H9 (cell line): ENCODE data around the gene UNC5B. TPM values are rescaled to one million over a fixed set of nuclear protein-coding genes. Genes with fewer than 3 reads are reported as not detected.

Source experiments
- DNase-seq: peaks from one replicate; pipeline ENCODE4 v3.0.0-alpha.2; 2017
- H2AFZ ChIP-seq: one replicate; pipeline ENCODE4 v1.6.1; 2013; ENCODE audit warnings: mild to moderate bottlenecking, low read length, control low read depth, moderate library complexity
- H2AK5ac ChIP-seq: 2 replicates; pipeline ENCODE4 v1.6.1; 2013; ENCODE audit warnings: low read length, control low read depth, mixed read lengths; ENCODE audit not compliant: insufficient read length
- H2BK120ac ChIP-seq: one replicate; pipeline ENCODE4 v1.6.1; 2013; ENCODE audit warnings: low read depth, mild to moderate bottlenecking, low read length, control low read depth, inconsistent platforms; ENCODE audit not compliant: poor library complexity, severe bottlenecking
- H2BK12ac ChIP-seq: 2 replicates; pipeline ENCODE4 v1.6.1; 2013; ENCODE audit warnings: low read length, control low read depth, mixed read lengths, low read depth; ENCODE audit not compliant: insufficient read length
- H2BK15ac ChIP-seq: 2 replicates; pipeline ENCODE4 v1.6.1; 2013; ENCODE audit warnings: low read depth, low read length, control low read depth
- H2BK20ac ChIP-seq: one replicate; pipeline ENCODE4 v1.6.1; 2013; ENCODE audit warnings: low read depth, mild to moderate bottlenecking, low read length, control low read depth, inconsistent platforms; ENCODE audit not compliant: poor library complexity, severe bottlenecking
- H2BK5ac ChIP-seq: 2 replicates; pipeline ENCODE4 v1.6.1; 2013; ENCODE audit warnings: low read length, control low read depth, mixed read lengths; ENCODE audit not compliant: insufficient read length
- H3K14ac ChIP-seq: 2 replicates; pipeline ENCODE4 v1.6.1; 2013; ENCODE audit warnings: low read length, control low read depth; ENCODE audit not compliant: insufficient read depth
- H3K18ac ChIP-seq: 2 replicates; pipeline ENCODE4 v1.6.1; 2013; ENCODE audit warnings: low read depth, mild to moderate bottlenecking, mixed read lengths, low read length, control low read depth; ENCODE audit not compliant: insufficient read length
- H3K23ac ChIP-seq: 2 replicates; pipeline ENCODE4 v1.6.1; 2013; ENCODE audit warnings: low read length, control low read depth, mixed read lengths, low read depth; ENCODE audit not compliant: insufficient read length
- H3K23me2 ChIP-seq: 2 replicates; pipeline ENCODE4 v1.6.1; 2013; ENCODE audit warnings: low read depth, mild to moderate bottlenecking, mixed read lengths, low read length, control low read depth; ENCODE audit not compliant: insufficient read length, poor library complexity, severe bottlenecking
- H3K27ac ChIP-seq: 2 replicates; pipeline ENCODE4 v1.5.1; 2013; ENCODE audit warnings: low read length, control low read depth, mixed read lengths, low read depth; ENCODE audit not compliant: insufficient read length
- H3K27me3 ChIP-seq: 2 replicates; pipeline ENCODE4 v1.6.1; 2013; ENCODE audit warnings: low read length, control low read depth, inconsistent platforms; ENCODE audit not compliant: insufficient read depth
- H3K4ac ChIP-seq: 2 replicates; pipeline ENCODE4 v1.6.1; 2013; ENCODE audit warnings: low read depth, mild to moderate bottlenecking, control low read depth, inconsistent platforms, low read length, moderate library complexity
- H3K4me1 ChIP-seq: 2 replicates; pipeline ENCODE4 v1.6.1; 2013; ENCODE audit warnings: low read length, control low read depth, inconsistent platforms; ENCODE audit not compliant: insufficient read depth
- H3K4me2 ChIP-seq: 2 replicates; pipeline ENCODE4 v1.6.1; 2013; ENCODE audit warnings: low read length, control low read depth, mixed read lengths; ENCODE audit not compliant: insufficient read length, insufficient read depth
- H3K56ac ChIP-seq: 2 replicates; pipeline ENCODE4 v1.6.1; 2013; ENCODE audit warnings: low read depth, mild to moderate bottlenecking, mixed read lengths, low read length, control low read depth; ENCODE audit not compliant: insufficient read length
- H3K79me1 ChIP-seq: 2 replicates; pipeline ENCODE4 v1.6.1; 2013; ENCODE audit warnings: low read depth, mild to moderate bottlenecking, moderate library complexity, low read length, control low read depth, inconsistent platforms; ENCODE audit not compliant: insufficient read depth, poor library complexity, severe bottlenecking
- H3K79me2 ChIP-seq: 2 replicates; pipeline ENCODE4 v1.6.1; 2013; ENCODE audit warnings: low read length, control low read depth, inconsistent platforms; ENCODE audit not compliant: insufficient read depth
- H3K9ac ChIP-seq: 2 replicates; pipeline ENCODE4 v1.6.1; 2013; ENCODE audit warnings: low read length, control low read depth, mixed read lengths; ENCODE audit not compliant: insufficient read length; ENCODE audit errors: extremely low read depth
- H3K9me3 ChIP-seq: one replicate; pipeline ENCODE4 v1.6.1; 2013; ENCODE audit warnings: low read depth, low read length, inconsistent platforms; ENCODE audit not compliant: control insufficient read depth
- H3T11ph ChIP-seq: one replicate; pipeline ENCODE4 v1.6.1; 2013; ENCODE audit warnings: mild to moderate bottlenecking, low read length, control low read depth, inconsistent platforms
- H4K20me1 ChIP-seq: one replicate; pipeline ENCODE4 v1.6.1; 2013; ENCODE audit not compliant: control insufficient read depth, insufficient read length, insufficient read depth
- H4K5ac ChIP-seq: 2 replicates; pipeline ENCODE4 v1.6.1; 2013; ENCODE audit warnings: low read depth, mild to moderate bottlenecking, mixed read lengths, low read length, control low read depth; ENCODE audit not compliant: insufficient read length
- H4K8ac ChIP-seq: replicated peaks from 2 replicates; pipeline ENCODE4 v1.6.1; 2013; ENCODE audit warnings: low read length, control low read depth, mixed read lengths, low read depth; ENCODE audit not compliant: insufficient read length
- H4K91ac ChIP-seq: 2 replicates; pipeline ENCODE4 v1.6.1; 2013; ENCODE audit warnings: low read depth, mild to moderate bottlenecking, moderate library complexity, mixed read lengths, low read length, control low read depth; ENCODE audit not compliant: insufficient read length
- H3K27ac Mint-ChIP-seq, 3 experiments: 2 replicates in 2 of 3; 3 replicates in 1 of 3; pipeline ENCODE4 v1.8.0; 2020 to 2021; ENCODE audit warnings: mixed read lengths in 3 of 3, mild to moderate bottlenecking in 1 of 3, moderate library complexity in 1 of 3
- H3K27me3 Mint-ChIP-seq: 2 replicates; pipeline ENCODE4 v1.8.0; 2021; ENCODE audit warnings: low read depth, mild to moderate bottlenecking, moderate library complexity, mixed read lengths
- H3K36me3 Mint-ChIP-seq, 3 experiments: 2 replicates in 2 of 3; 3 replicates in 1 of 3; pipeline ENCODE4 v1.8.0; 2020 to 2021; ENCODE audit warnings: low read depth in 3 of 3, mixed read lengths in 3 of 3; ENCODE audit not compliant: insufficient read depth in 1 of 3
- H3K4me1 Mint-ChIP-seq, 2 experiments: 2 replicates each; pipeline ENCODE4 v1.8.0; 2020; ENCODE audit warnings: mixed read lengths in 2 of 2
- H3K4me3 Mint-ChIP-seq, 2 experiments: 2 replicates in 1 of 2; 3 replicates in 1 of 2; pipeline ENCODE4 v1.8.0; 2020 to 2021; ENCODE audit warnings: mild to moderate bottlenecking in 2 of 2, mixed read lengths in 2 of 2, moderate library complexity in 1 of 2
- H3K9me3 Mint-ChIP-seq, 2 experiments: 2 replicates in 1 of 2; 3 replicates in 1 of 2; pipeline ENCODE4 v1.8.0; 2020; ENCODE audit warnings: mild to moderate bottlenecking in 2 of 2, mixed read lengths in 2 of 2, moderate library complexity in 1 of 2
- CTCF ChIP-seq: fragments of 200-600 bp; sonication (generic); conservative IDR thresholded peaks from 3 replicates; pipeline ENCODE4 v1.8.0; 2021; ENCODE audit warnings: antibody characterized with exemption, mild to moderate bottlenecking
- WGBS: extraction: QIAGEN DNeasy Blood & Tissue Kit; methylation state at CpG from one replicate; pipeline ENCODE4 v1.1.7; 2013; ENCODE audit warnings: missing lambda C conversion rate, low lambda C conversion rate, mixed read lengths; ENCODE audit not compliant: insufficient read length; ENCODE audit errors: extremely low coverage; 5-methylcytosine and 5-hydroxymethylcytosine counted together
- total RNA-seq: library from RNA; stranded (reverse); gene quantifications from 2 replicates; pipeline ENCODE4 v1.2.1, GENCODE V29; 2021

UNC5B gene
- total RNA-seq, 1 experiment from 2014 or later: 28.4 TPM

- no peaks in the 10 kb centered on the region for H4K20me1 ChIP-seq
- H2BK12ac ChIP-seq: no peak overlapping the region
- H3T11ph ChIP-seq: no peak overlapping the region
- H3K23me2 ChIP-seq: no peaks in the 10 kb centered on the region
- no peak overlapping the region for H3K27ac ChIP-seq
- no peak overlapping the region for H2BK5ac ChIP-seq
- TF ChIP-seq CTCF: no peak
- Mint-ChIP-seq H3K36me3 (peaks cover 0 to 2% (median 0%) of the 10 kb centered on the region in 3 experiments; a peak in 2 of 7 replicates), H3K4me3 (no peak overlapping the region), H3K27ac (no peak overlapping the region), H3K9me3 (no peaks in the 10 kb centered on the region; a peak in 1 of 5 replicates), H3K27me3 (peaks cover 4% of the 10 kb centered on the region), H3K4me1 (peaks cover 59 to 66% of the 10 kb centered on the region in 2 experiments)
- no peak overlapping the region for H3K4ac ChIP-seq
- H3K9me3 ChIP-seq: no peaks in the 10 kb centered on the region
- no peak overlapping the region for H3K18ac ChIP-seq
- H3K79me2 ChIP-seq: no peaks in the 10 kb centered on the region
- H2AK5ac ChIP-seq: no peak overlapping the region
- H3K4me1 ChIP-seq: peaks cover 12% of the 10 kb centered on the region; the same call in 1 of the 2 replicates
- H2BK15ac ChIP-seq: no peak overlapping the region
- no peak overlapping the region for H4K8ac ChIP-seq
- no CpG with 5 or more reads among the region's 4 CpGs for WGBS
- no peak overlapping the region for H3K23ac ChIP-seq
- no peak overlapping the region for H2BK20ac ChIP-seq
- H3K14ac ChIP-seq: no peak overlapping the region
- H3K56ac ChIP-seq: no peak overlapping the region
- H3K27me3 ChIP-seq: no peaks in the 10 kb centered on the region
- H3K79me1 ChIP-seq: no peaks in the 10 kb centered on the region
- H4K91ac ChIP-seq: no peak overlapping the region
- no peak overlapping the region for H2BK120ac ChIP-seq
- no peak overlapping the region for H4K5ac ChIP-seq
- H2AFZ ChIP-seq: no peak overlapping the region
- no peak overlapping the region for H3K9ac ChIP-seq
- H3K4me2 ChIP-seq: no peak overlapping the region
- DNase-seq: no peak
Observed at GRCh38 chr10:71258046-71258445, 45.7 kb downstream of the UNC5B start.
